ENCODE data around the gene ERMARD.

Gene ERMARD

GRCh38 chr6:169792306-169793015 is 41.0 kb downstream of the ERMARD start:
- Histone ChIP-seq H2AFZ (ENCODE audit: low read length) (no peak overlapping the region), H2AK5ac (ENCODE audit: low read depth, low read length) (no peak overlapping the region), H3K4me3 (ENCODE audit: low read length in 2 of 2) (no peak overlapping the region), H3K4ac (ENCODE audit: low read length) (no peak overlapping the region), H2BK5ac (ENCODE audit: low read length) (no peak overlapping the region), H3K79me1 (ENCODE audit: low read depth, low read length) (no peaks in the 10 kb centered on the region), H3K9me3 (replicated peaks in 1 of 2; ENCODE audit: control insufficient read depth in 2 of 2, insufficient read depth in 1 of 2, low read depth in 1 of 2, low read length in 2 of 2) (no peaks in the 10 kb centered on the region), H2BK12ac (ENCODE audit: low read length) (no peak overlapping the region), H3K23ac (ENCODE audit: low read depth, low read length, poor library complexity) (no peak overlapping the region), H2BK120ac (ENCODE audit: low read depth, low read length) (no peak overlapping the region), H3K27me3 (ENCODE audit: control insufficient read depth in 3 of 3, insufficient read depth in 3 of 3, low read depth in 1 of 3, low read length in 3 of 3) (no peaks in the 10 kb centered on the region), H3K18ac (ENCODE audit: low read length) (no peak overlapping the region), H3K4me1 (ENCODE audit: control insufficient read depth in 2 of 2, insufficient read depth in 1 of 2, low read depth in 1 of 2, low read length in 2 of 2) (peaks cover 0 to 3% of the 10 kb centered on the region in 2 donors), H3K36me3 (replicated peaks in 1 of 2; ENCODE audit: control insufficient read depth in 2 of 2, insufficient read depth in 2 of 2, low read length in 2 of 2) (no peaks in the 10 kb centered on the region), H3K9ac (ENCODE audit: low read depth, low read length, poor library complexity) (no peak overlapping the region), H3K27ac (replicated peaks; ENCODE audit: low read length) (no peak overlapping the region), H3K14ac (ENCODE audit: low read length) (no peak overlapping the region), H2BK15ac (ENCODE audit: low read length) (no peak overlapping the region), H3K4me2 (ENCODE audit: insufficient read depth, low read length, poor library complexity, severe bottlenecking) (no peak overlapping the region), H4K91ac (ENCODE audit: low read depth, low read length, poor library complexity) (no peak overlapping the region), H4K8ac (ENCODE audit: low read depth, low read length) (no peak overlapping the region)
- WGBS, 2 donors (ENCODE audit: extremely low coverage in 2 of 2, insufficient read length in 2 of 2, insufficient replicate concordance in 1 of 2): no CpG with 5 or more reads among the region's 21 CpGs
- DNase-seq (ENCODE audit: low spot score): no peak

DNA sequence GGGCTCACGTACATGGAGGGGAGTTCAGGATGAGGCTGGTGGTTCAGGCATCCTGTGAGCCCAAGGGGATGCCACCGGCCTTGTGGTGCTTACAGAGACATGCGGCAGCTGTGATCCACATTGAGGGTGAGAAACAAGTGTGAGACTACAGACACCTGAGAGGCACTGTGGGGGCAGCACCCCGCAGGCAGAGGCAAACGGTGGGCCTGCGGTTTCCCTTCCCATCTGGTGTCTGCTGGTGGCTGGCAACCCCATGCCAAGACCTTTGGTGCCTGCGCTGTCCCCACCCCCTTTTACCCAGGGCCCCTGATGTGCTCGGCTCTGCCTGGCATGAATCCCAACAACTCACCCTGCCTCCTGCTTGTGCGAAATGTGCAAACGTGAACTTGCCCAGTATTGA is 42.0 kb downstream of the ERMARD start:
- Histone ChIP-seq H3K4me1 (ENCODE audit: control insufficient read depth in 2 of 2, insufficient read depth in 1 of 2, low read depth in 1 of 2, low read length in 2 of 2) (peaks cover 0 to 3% of the 10 kb centered on the region in 2 donors), H2BK12ac (ENCODE audit: low read length) (no peak overlapping the region), H3K14ac (ENCODE audit: low read length) (no peak overlapping the region), H3K4ac (ENCODE audit: low read length) (no peak overlapping the region), H3K9ac (ENCODE audit: low read depth, low read length, poor library complexity) (no peak overlapping the region), H2AFZ (ENCODE audit: low read length) (no peak overlapping the region), H3K36me3 (replicated peaks in 1 of 2; ENCODE audit: control insufficient read depth in 2 of 2, insufficient read depth in 2 of 2, low read length in 2 of 2) (no peaks in the 10 kb centered on the region), H3K27ac (replicated peaks; ENCODE audit: low read length) (no peak overlapping the region), H2AK5ac (ENCODE audit: low read depth, low read length) (no peak overlapping the region), H3K79me1 (ENCODE audit: low read depth, low read length) (no peaks in the 10 kb centered on the region), H4K91ac (ENCODE audit: low read depth, low read length, poor library complexity) (no peak overlapping the region), H2BK5ac (ENCODE audit: low read length) (no peak overlapping the region), H3K27me3 (ENCODE audit: control insufficient read depth in 3 of 3, insufficient read depth in 3 of 3, low read depth in 1 of 3, low read length in 3 of 3) (no peaks in the 10 kb centered on the region), H3K23ac (ENCODE audit: low read depth, low read length, poor library complexity) (no peak overlapping the region), H2BK120ac (ENCODE audit: low read depth, low read length) (no peak overlapping the region), H3K9me3 (replicated peaks in 1 of 2; ENCODE audit: control insufficient read depth in 2 of 2, insufficient read depth in 1 of 2, low read depth in 1 of 2, low read length in 2 of 2) (no peaks in the 10 kb centered on the region), H4K8ac (ENCODE audit: low read depth, low read length) (no peak overlapping the region), H2BK15ac (ENCODE audit: low read length) (no peak overlapping the region), H3K4me3 (ENCODE audit: low read length in 2 of 2) (no peak overlapping the region), H3K4me2 (ENCODE audit: insufficient read depth, low read length, poor library complexity, severe bottlenecking) (no peak overlapping the region), H3K18ac (ENCODE audit: low read length) (no peak overlapping the region)
- DNase-seq (ENCODE audit: low spot score): no peak
- no CpG with 5 or more reads among the region's 10 CpGs for WGBS, 2 donors (ENCODE audit: extremely low coverage in 2 of 2, insufficient read length in 2 of 2, insufficient replicate concordance in 1 of 2)

- Histone ChIP-seq H2AK5ac (ENCODE audit: low read depth, low read length) (peak overlapping the region; percentile 64), H3K9me3 (replicated peaks in 1 of 2; ENCODE audit: control insufficient read depth in 2 of 2, insufficient read depth in 1 of 2, low read depth in 1 of 2, low read length in 2 of 2) (no peaks in the 10 kb centered on the region), H2AFZ (ENCODE audit: low read length) (no peak overlapping the region), H3K4me2 (ENCODE audit: insufficient read depth, low read length, poor library complexity, severe bottlenecking) (no peak overlapping the region), H3K18ac (ENCODE audit: low read length) (peak overlapping the region; percentile 35), H3K9ac (ENCODE audit: low read depth, low read length, poor library complexity) (peak overlapping the region; percentile 47), H3K23ac (ENCODE audit: low read depth, low read length, poor library complexity) (no peak overlapping the region), H3K36me3 (replicated peaks in 1 of 2; ENCODE audit: control insufficient read depth in 2 of 2, insufficient read depth in 2 of 2, low read length in 2 of 2) (no peaks in the 10 kb centered on the region), H2BK15ac (ENCODE audit: low read length) (no peak overlapping the region), H4K8ac (ENCODE audit: low read depth, low read length) (no peak overlapping the region), H2BK12ac (ENCODE audit: low read length) (no peak overlapping the region), H2BK5ac (ENCODE audit: low read length) (no peak overlapping the region), H3K27me3 (ENCODE audit: control insufficient read depth in 3 of 3, insufficient read depth in 3 of 3, low read depth in 1 of 3, low read length in 3 of 3) (no peaks in the 10 kb centered on the region), H3K27ac (replicated peaks; ENCODE audit: low read length) (no peak overlapping the region), H3K4me1 (ENCODE audit: control insufficient read depth in 2 of 2, insufficient read depth in 1 of 2, low read depth in 1 of 2, low read length in 2 of 2) (peaks cover 0 to 2% of the 10 kb centered on the region in 2 donors), H2BK120ac (ENCODE audit: low read depth, low read length) (no peak overlapping the region), H3K14ac (ENCODE audit: low read length) (peak overlapping the region; percentile 89), H3K79me1 (ENCODE audit: low read depth, low read length) (no peaks in the 10 kb centered on the region), H3K4me3 (ENCODE audit: low read length in 2 of 2) (no peak overlapping the region), H4K91ac (ENCODE audit: low read depth, low read length, poor library complexity) (peak overlapping the region; percentile 76), H3K4ac (ENCODE audit: low read length) (no peak overlapping the region)
- WGBS, 2 donors (ENCODE audit: extremely low coverage in 2 of 2, insufficient read length in 2 of 2, insufficient replicate concordance in 1 of 2): no CpG with 5 or more reads among the region's 13 CpGs
- DNase-seq (ENCODE audit: low spot score): no peak
Observed at GRCh38 chr6:169794317-169795055, 43.1 kb downstream of the ERMARD start.

DNA sequence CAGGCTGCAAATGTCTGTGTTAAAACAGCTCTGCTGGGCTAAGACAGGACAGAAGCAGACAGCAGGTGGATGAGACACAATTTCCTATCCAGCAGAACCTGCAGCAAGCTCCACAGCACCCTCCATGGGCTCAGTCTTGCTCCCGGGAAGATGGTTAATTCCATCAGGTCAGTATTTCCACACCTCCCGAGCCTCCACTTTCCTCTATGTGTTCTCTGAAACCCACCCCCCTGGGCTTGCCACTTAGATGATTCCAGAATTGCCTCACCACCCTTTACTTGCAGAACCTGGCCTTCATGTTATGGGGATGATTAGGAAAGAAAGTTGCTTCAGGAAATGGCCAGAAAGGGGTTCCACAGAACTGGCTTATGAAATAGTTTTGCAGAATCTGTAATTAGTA is 43.8 kb downstream of the ERMARD start:
- Histone ChIP-seq H2BK5ac (ENCODE audit: low read length) (no peak overlapping the region), H2BK12ac (ENCODE audit: low read length) (no peak overlapping the region), H2AK5ac (ENCODE audit: low read depth, low read length) (no peak overlapping the region), H3K9ac (ENCODE audit: low read depth, low read length, poor library complexity) (no peak overlapping the region), H3K27ac (replicated peaks; ENCODE audit: low read length) (no peak overlapping the region), H3K27me3 (ENCODE audit: control insufficient read depth in 3 of 3, insufficient read depth in 3 of 3, low read depth in 1 of 3, low read length in 3 of 3) (no peaks in the 10 kb centered on the region), H3K4me1 (ENCODE audit: control insufficient read depth in 2 of 2, insufficient read depth in 1 of 2, low read depth in 1 of 2, low read length in 2 of 2) (peaks cover 0 to 5% of the 10 kb centered on the region in 2 donors), H3K18ac (ENCODE audit: low read length) (no peak overlapping the region), H3K4me3 (ENCODE audit: low read length in 2 of 2) (no peak overlapping the region), H4K8ac (ENCODE audit: low read depth, low read length) (no peak overlapping the region), H3K4ac (ENCODE audit: low read length) (no peak overlapping the region), H2AFZ (ENCODE audit: low read length) (no peak overlapping the region), H3K36me3 (replicated peaks in 1 of 2; ENCODE audit: control insufficient read depth in 2 of 2, insufficient read depth in 2 of 2, low read length in 2 of 2) (no peaks in the 10 kb centered on the region), H3K79me1 (ENCODE audit: low read depth, low read length) (no peaks in the 10 kb centered on the region), H3K9me3 (replicated peaks in 1 of 2; ENCODE audit: control insufficient read depth in 2 of 2, insufficient read depth in 1 of 2, low read depth in 1 of 2, low read length in 2 of 2) (no peaks in the 10 kb centered on the region), H4K91ac (ENCODE audit: low read depth, low read length, poor library complexity) (no peak overlapping the region), H3K23ac (ENCODE audit: low read depth, low read length, poor library complexity) (no peak overlapping the region), H3K14ac (ENCODE audit: low read length) (no peak overlapping the region), H3K4me2 (ENCODE audit: insufficient read depth, low read length, poor library complexity, severe bottlenecking) (no peak overlapping the region), H2BK15ac (ENCODE audit: low read length) (no peak overlapping the region), H2BK120ac (ENCODE audit: low read depth, low read length) (no peak overlapping the region)
- WGBS, 2 donors (ENCODE audit: extremely low coverage in 2 of 2, insufficient read length in 2 of 2, insufficient replicate concordance in 1 of 2): no CpG with 5 or more reads among the region's 2 CpGs
- no peak for DNase-seq (ENCODE audit: low spot score)
